B cell (primary cell): ENCODE data around the gene CEACAM16. TPM values are rescaled to one million over a fixed set of nuclear protein-coding genes. Genes with fewer than 3 reads are reported as not detected.

Experiments used
- ATAC-seq: fragments of 200-7000 bp; cut with Tn5 transposase; one replicate; pipeline ENCODE4 v1.10.0; 2021; ENCODE audit warnings: low read depth, mild to moderate bottlenecking, moderate number of reproducible peaks, moderate library complexity
- CTCF ChIA-PET: fragments of 350-600 bp; sonication (Branson Sonifier 250); formaldehyde crosslinking; loops from one replicate; lab custom pipeline; 2021; ENCODE audit warnings: antibody characterized with exemption, inconsistent platforms; lab: Charles Lee
- POLR2A ChIA-PET: fragments of 350-600 bp; sonication (Branson Sonifier 250); formaldehyde crosslinking; loops from one replicate; lab custom pipeline; 2021; ENCODE audit warnings: antibody characterized with exemption; lab: Charles Lee
- DNase-seq: peaks from one replicate; pipeline ENCODE4 v3.0.0; 2013
- H2AFZ ChIP-seq: 2 replicates; pipeline ENCODE4 v1.6.1; 2012; ENCODE audit warnings: mild to moderate bottlenecking, low read depth, low read length; ENCODE audit not compliant: insufficient read depth, poor library complexity, severe bottlenecking
- H3K27ac ChIP-seq, 2 donors: 1 replicate in 1 of 2; 2 replicates in 1 of 2; pipeline ENCODE4 v1.5.1; 2012 to 2013; ENCODE audit warnings: low read length in 2 of 2, mild to moderate bottlenecking in 2 of 2, moderate library complexity in 1 of 2
- H3K27me3 ChIP-seq, 4 experiments: fragments of 200-600 bp in 1 of 4; sonication (generic) in 1 of 4; replicated peaks in 1 of 4; 1 replicate in 2 of 4; 2 replicates in 2 of 4; pipeline versions ENCODE4 v1.6.1 to v1.7.0; 2013 to 2016; ENCODE audit warnings: low read length in 3 of 4, mild to moderate bottlenecking in 2 of 4, mixed read lengths in 1 of 4, moderate library complexity in 1 of 4; ENCODE audit not compliant: insufficient read depth in 4 of 4, control insufficient read depth in 3 of 4; ENCODE audit errors: control extremely low read depth in 1 of 4
- H3K36me3 ChIP-seq, 2 experiments: replicated peaks in 1 of 2; 1 replicate in 1 of 2; 2 replicates in 1 of 2; pipeline versions ENCODE4 v1.6.1 to v1.7.1; 2013; ENCODE audit warnings: low read length in 1 of 2; ENCODE audit not compliant: insufficient read depth in 2 of 2, control insufficient read depth in 1 of 2; ENCODE audit errors: control extremely low read depth in 1 of 2, extremely low read depth in 1 of 2
- H3K4me1 ChIP-seq, 2 donors: fragments of 200-600 bp in 1 of 2; sonication (generic) in 1 of 2; 1 replicate in 1 of 2; 2 replicates in 1 of 2; pipeline versions ENCODE4 v1.5.1 to v1.6.1; 2013 to 2017; ENCODE audit warnings: low read length in 2 of 2; ENCODE audit not compliant: control insufficient read depth in 2 of 2, insufficient read depth in 2 of 2
- H3K4me2 ChIP-seq: replicated peaks from 2 replicates; pipeline ENCODE3; 2012; ENCODE audit warnings: mild to moderate bottlenecking, low read depth, low read length; ENCODE audit not compliant: poor library complexity, severe bottlenecking
- H3K4me3 ChIP-seq, 5 experiments: fragments of 200-600 bp in 1 of 5; sonication (generic) in 1 of 5; 1 replicate in 3 of 5; 2 replicates in 2 of 5; pipeline versions ENCODE4 v1.5.1 to v1.7.0; 2011 to 2016; ENCODE audit warnings: low read length in 4 of 5, mild to moderate bottlenecking in 4 of 5, low read depth in 2 of 5, control low read depth in 1 of 5, moderate library complexity in 1 of 5; ENCODE audit not compliant: insufficient read depth in 1 of 5; ENCODE audit errors: control extremely low read depth in 1 of 5, extremely low read depth in 1 of 5
- H3K79me2 ChIP-seq: fragments of 200-600 bp; sonication (generic); one replicate; pipeline ENCODE4 v1.6.0; 2016; ENCODE audit warnings: low read length; ENCODE audit not compliant: control insufficient read depth, insufficient read depth
- H3K9ac ChIP-seq: fragments of 200-600 bp; sonication (generic); 2 replicates; pipeline ENCODE4 v1.6.1; 2017; ENCODE audit warnings: mild to moderate bottlenecking, low read length, moderate library complexity
- H3K9me3 ChIP-seq, 3 donors: one replicate each; pipeline versions ENCODE4 v1.6.1 to v1.7.1; 2013; ENCODE audit warnings: low read length in 2 of 3; ENCODE audit not compliant: control insufficient read depth in 2 of 3, insufficient read depth in 1 of 3; ENCODE audit errors: control extremely low read depth in 1 of 3
- H4K20me1 ChIP-seq: 2 replicates; pipeline ENCODE4 v1.6.0; 2012; ENCODE audit warnings: mild to moderate bottlenecking, low read length; ENCODE audit not compliant: insufficient read depth, control insufficient read depth, poor library complexity, severe bottlenecking
- H3K27ac Mint-ChIP-seq: one replicate; pipeline ENCODE4 v1.8.0; 2021; ENCODE audit warnings: mixed read lengths
- H3K27me3 Mint-ChIP-seq: one replicate; pipeline ENCODE4 v1.8.0; 2021; ENCODE audit warnings: mixed read lengths
- H3K4me1 Mint-ChIP-seq: one replicate; pipeline ENCODE4 v1.8.0; 2021; ENCODE audit warnings: mixed read lengths
- H3K4me3 Mint-ChIP-seq: one replicate; pipeline ENCODE4 v1.8.0; 2021; ENCODE audit warnings: mixed read lengths
- H3K9me3 Mint-ChIP-seq: one replicate; pipeline ENCODE4 v1.8.0; 2022; ENCODE audit warnings: mixed read lengths; ENCODE audit not compliant: insufficient read depth
- EZH2 ChIP-seq: IDR thresholded peaks from 2 replicates; pipeline ENCODE4 v1.6.1; 2012; ENCODE audit warnings: borderline replicate concordance, low read depth, mild to moderate bottlenecking, moderate library complexity, low read length; ENCODE audit not compliant: insufficient read depth, poor library complexity, severe bottlenecking
- WGBS: methylation state at CpG from one replicate; pipeline ENCODE4 v1.1.5; 2013; ENCODE audit warnings: missing lambda C conversion rate; ENCODE audit not compliant: insufficient coverage; 5-methylcytosine and 5-hydroxymethylcytosine counted together
- intact Hi-C: fragments of 100-400 bp; cut with micrococcal nuclease; formaldehyde crosslinking; loops from one replicate; pipeline ENCODE4 v1.10.0; 2022
- polyA plus RNA-seq: library from polyadenylated mRNA; depleted of rRNA; stranded (reverse); fragments of >200 nt; gene quantifications from 2 replicates; pipeline ENCODE4 v1.2.3, GENCODE V29; 2012
- total RNA-seq, 2 donors: library from RNA; stranded (reverse); fragments of 120-200 nt in 1 of 2; gene quantifications; 1 replicate in 1 of 2; 2 replicates in 1 of 2; pipeline versions ENCODE4 v1.2.3 to v1.2.4, GENCODE V29; 2013 to 2022
- TF ChIP-seq, protein P1 (sequence below): fragments of 200-600 bp; IDR thresholded peaks from one replicate; pipeline ENCODE4 v1.8.0; 2022; ENCODE audit warnings: antibody characterized with exemption, mild to moderate bottlenecking

The CEACAM16 gene
- total and polyA plus RNA-seq, 2 donors (not counting 1 experiment from before 2014, with no cell fraction given) = not detected

DNA sequence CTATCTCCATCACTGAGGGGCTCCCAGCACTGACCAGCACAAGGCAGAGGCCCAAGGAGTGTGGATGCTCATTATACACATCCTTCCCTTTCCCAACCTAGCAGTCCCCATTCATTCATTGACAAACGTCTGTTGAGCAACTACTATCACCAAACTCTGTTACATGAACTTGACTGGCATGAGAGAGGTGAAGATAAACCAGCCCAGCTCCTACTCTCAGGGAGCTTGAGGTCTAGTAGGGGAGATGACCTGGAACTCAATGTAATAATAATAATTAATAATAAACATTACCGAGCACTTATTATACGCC lies 8.9 kb upstream of the CEACAM16 start:
- DNase-seq (no peak), ATAC-seq (no peak)
- peaks cover 23 to 40% of the 10 kb centered on the region in 2 donors for H3K4me1 ChIP-seq
- POLR2A ChIA-PET = no interaction called here
- CTCF ChIA-PET = interaction anchor here (0.7 to 7.2 kb wide), 19 partner anchors 9 to 478 kb away, joined by 3 to 89 read pairs (median 4); partner anchors contain the start of gene ZNF227
- peaks cover 0 to 3% (median 0%) of the 10 kb centered on the region in 4 experiments for H3K27me3 ChIP-seq
- no peaks in the 10 kb centered on the region for H3K9me3 Mint-ChIP-seq
- H4K20me1 ChIP-seq = no peaks in the 10 kb centered on the region
- H3K4me3 Mint-ChIP-seq = no peak overlapping the region
- peaks cover 13% of the 10 kb centered on the region for H3K27me3 Mint-ChIP-seq
- H3K79me2 ChIP-seq = no peaks in the 10 kb centered on the region
- no peak overlapping the region for H3K27ac Mint-ChIP-seq
- no peak overlapping the region for H3K4me2 ChIP-seq
- no peak overlapping the region for H3K27ac ChIP-seq
- no peaks in the 10 kb centered on the region for H3K36me3 ChIP-seq
- H3K9ac ChIP-seq = no peak overlapping the region
- peaks cover 30% of the 10 kb centered on the region for H3K4me1 Mint-ChIP-seq
- intact Hi-C loops = no loop called here
- H2AFZ ChIP-seq = no peak overlapping the region
- TF ChIP-seq, protein P1, sequence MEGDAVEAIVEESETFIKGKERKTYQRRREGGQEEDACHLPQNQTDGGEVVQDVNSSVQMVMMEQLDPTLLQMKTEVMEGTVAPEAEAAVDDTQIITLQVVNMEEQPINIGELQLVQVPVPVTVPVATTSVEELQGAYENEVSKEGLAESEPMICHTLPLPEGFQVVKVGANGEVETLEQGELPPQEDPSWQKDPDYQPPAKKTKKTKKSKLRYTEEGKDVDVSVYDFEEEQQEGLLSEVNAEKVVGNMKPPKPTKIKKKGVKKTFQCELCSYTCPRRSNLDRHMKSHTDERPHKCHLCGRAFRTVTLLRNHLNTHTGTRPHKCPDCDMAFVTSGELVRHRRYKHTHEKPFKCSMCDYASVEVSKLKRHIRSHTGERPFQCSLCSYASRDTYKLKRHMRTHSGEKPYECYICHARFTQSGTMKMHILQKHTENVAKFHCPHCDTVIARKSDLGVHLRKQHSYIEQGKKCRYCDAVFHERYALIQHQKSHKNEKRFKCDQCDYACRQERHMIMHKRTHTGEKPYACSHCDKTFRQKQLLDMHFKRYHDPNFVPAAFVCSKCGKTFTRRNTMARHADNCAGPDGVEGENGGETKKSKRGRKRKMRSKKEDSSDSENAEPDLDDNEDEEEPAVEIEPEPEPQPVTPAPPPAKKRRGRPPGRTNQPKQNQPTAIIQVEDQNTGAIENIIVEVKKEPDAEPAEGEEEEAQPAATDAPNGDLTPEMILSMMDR = no peak
- TF ChIP-seq EZH2 = no peak
- H3K4me3 ChIP-seq = no peak overlapping the region
- no peaks in the 10 kb centered on the region for H3K9me3 ChIP-seq
- no CpG with 5 or more reads among the region's 3 CpGs for WGBS

DNA sequence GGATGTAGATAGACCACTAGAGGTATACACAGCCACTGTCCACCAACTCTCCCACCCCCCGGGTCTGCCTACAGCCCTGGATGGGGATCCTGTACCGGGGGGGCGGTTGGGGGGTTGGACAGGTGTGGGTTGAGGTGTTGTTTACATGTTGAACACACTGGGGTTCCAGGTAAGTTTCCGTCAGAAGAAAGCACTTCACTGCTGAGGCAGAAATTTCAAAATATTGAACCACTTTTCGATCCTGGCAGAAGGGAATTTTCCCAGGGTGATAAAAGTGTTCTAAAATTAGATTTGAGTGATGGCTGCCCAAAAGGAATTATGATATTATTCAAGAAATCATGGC lies 6.6 kb upstream of the CEACAM16 start:
- ATAC-seq (no peak), DNase-seq (no peak)
- Histone ChIP-seq H3K9ac (peak overlapping the region; percentile 23), H3K9me3 (no peaks in the 10 kb centered on the region), H3K4me2 (peak overlapping the region; percentile 71), H3K4me3 (no peak overlapping the region), H3K79me2 (no peaks in the 10 kb centered on the region), H3K4me1 (peaks cover 15 to 26% of the 10 kb centered on the region in 2 donors), H2AFZ (peak overlapping the region; percentile 75), H3K36me3 (no peaks in the 10 kb centered on the region), H3K27me3 (peaks cover 0 to 7% (median 2%) of the 10 kb centered on the region in 4 experiments), H4K20me1 (no peaks in the 10 kb centered on the region), H3K27ac (no peak overlapping the region)
- H3K27ac Mint-ChIP-seq = peak overlapping the region; percentile 92
- peaks cover 18% of the 10 kb centered on the region for H3K4me1 Mint-ChIP-seq
- no peaks in the 10 kb centered on the region for H3K9me3 Mint-ChIP-seq
- WGBS = 8% methylated on average over 2 of the region's 5 CpGs
- no peak for TF ChIP-seq EZH2
- TF ChIP-seq, protein P1 = no peak
- H3K4me3 Mint-ChIP-seq = peak overlapping the region; percentile 71
- H3K27me3 Mint-ChIP-seq = peaks cover 15% of the 10 kb centered on the region
- ChIA-PET POLR2A (interaction anchor here (1.0 kb wide), 1 partner anchor 61 kb away, joined by 3 read pairs; no protein-coding TSS in a partner anchor), CTCF (interaction anchor here (1.0 to 7.2 kb wide), 4 partner anchors 31 to 78 kb away, joined by 3 to 89 read pairs (median 35); no protein-coding TSS in a partner anchor)
- intact Hi-C loops = no loop called here
